ENCODE results near the gene SORCS3.

SORCS3 gene

GRCh38 chr10:104774234-104774633 lies 133.1 kb downstream of the SORCS3 start:
- no peak for DNase-seq (ENCODE audit: low read depth in 1 of 2, low spot score in 1 of 2)
- H3K27me3 ChIP-seq (ENCODE audit: insufficient read depth, poor library complexity, severe bottlenecking): no peaks in the 10 kb centered on the region
- no peak overlapping the region for H3K27ac ChIP-seq (replicated peaks)
- no peak overlapping the region for H3K4me3 ChIP-seq (replicated peaks; ENCODE audit: insufficient read depth, low read length)
- no peak for TF ChIP-seq CTCF (IDR thresholded peaks at IDR 0.05; ENCODE audit: insufficient read depth, low read length)

- no peak for DNase-seq (ENCODE audit: low read depth in 1 of 2, low spot score in 1 of 2)
- H3K27ac ChIP-seq (replicated peaks): no peak overlapping the region
- TF ChIP-seq SPI1 (IDR thresholded peaks at IDR 0.05; ENCODE audit: borderline replicate concordance, low read depth) (no peak), REST (IDR thresholded peaks at IDR 0.05; ENCODE audit: insufficient replicate concordance, low read depth) (no peak), GABPA (IDR thresholded peaks at IDR 0.05; ENCODE audit: low read depth) (no peak), CTCF (IDR thresholded peaks at IDR 0.05; ENCODE audit: insufficient read depth, low read length) (no peak)
- H3K27me3 ChIP-seq (ENCODE audit: insufficient read depth, poor library complexity, severe bottlenecking): no peaks in the 10 kb centered on the region
- no peak overlapping the region for H3K4me3 ChIP-seq (replicated peaks; ENCODE audit: insufficient read depth, low read length)
Measured at GRCh38 chr10:104777086-104777799, 136.2 kb downstream of the SORCS3 start.

GRCh38 chr10:104778371-104778770 lies 137.3 kb downstream of the SORCS3 start:
- TF ChIP-seq CTCF (IDR thresholded peaks at IDR 0.05; ENCODE audit: insufficient read depth, low read length) (no peak), REST (IDR thresholded peaks at IDR 0.05; ENCODE audit: insufficient replicate concordance, low read depth) (no peak), GABPA (IDR thresholded peaks at IDR 0.05; ENCODE audit: low read depth) (no peak), SPI1 (IDR thresholded peaks at IDR 0.05; ENCODE audit: borderline replicate concordance, low read depth) (no peak)
- no peak for DNase-seq (ENCODE audit: low read depth in 1 of 2, low spot score in 1 of 2)
- Histone ChIP-seq H3K27me3 (ENCODE audit: insufficient read depth, poor library complexity, severe bottlenecking) (no peaks in the 10 kb centered on the region), H3K27ac (replicated peaks) (no peak overlapping the region), H3K4me3 (replicated peaks; ENCODE audit: insufficient read depth, low read length) (no peak overlapping the region)

- Histone ChIP-seq H3K27me3 (ENCODE audit: insufficient read depth, poor library complexity, severe bottlenecking) (no peaks in the 10 kb centered on the region), H3K27ac (replicated peaks) (no peak overlapping the region), H3K4me3 (replicated peaks; ENCODE audit: insufficient read depth, low read length) (no peak overlapping the region)
- TF ChIP-seq CTCF (IDR thresholded peaks at IDR 0.05; ENCODE audit: insufficient read depth, low read length) (no peak), GABPA (IDR thresholded peaks at IDR 0.05; ENCODE audit: low read depth) (no peak), SPI1 (IDR thresholded peaks at IDR 0.05; ENCODE audit: borderline replicate concordance, low read depth) (no peak), REST (IDR thresholded peaks at IDR 0.05; ENCODE audit: insufficient replicate concordance, low read depth) (no peak), POLR2AphosphoS5 (IDR thresholded peaks at IDR 0.05; ENCODE audit: low read depth) (no peak)
- no peak for DNase-seq (ENCODE audit: low read depth in 1 of 2, low spot score in 1 of 2)
Measured at GRCh38 chr10:104779701-104780100, 138.6 kb downstream of the SORCS3 start.

Measured in HL-60 (cell line).